Neuron (in vitro differentiated cells): ENCODE measurements around the gene SYNDIG1.

Source experiments
- H2AFZ ChIP-seq: one replicate; pipeline ENCODE4 v1.6.1; 2013; ENCODE audit warnings: low read depth, mild to moderate bottlenecking, inconsistent platforms, low read length, moderate library complexity
- H3K27me3 ChIP-seq: one replicate; pipeline ENCODE4 v1.6.1; 2013; ENCODE audit warnings: low read length; ENCODE audit not compliant: insufficient read depth
- H3K36me3 ChIP-seq: one replicate; pipeline ENCODE4 v1.6.1; 2013; ENCODE audit warnings: low read length; ENCODE audit not compliant: insufficient read depth
- H3K4me1 ChIP-seq: one replicate; pipeline ENCODE4 v1.6.1; 2013; ENCODE audit warnings: low read length; ENCODE audit not compliant: insufficient read depth
- H3K4me3 ChIP-seq: 2 replicates; pipeline ENCODE4 v1.5.1; 2013; ENCODE audit warnings: mild to moderate bottlenecking, low read length, moderate library complexity
- H3K9me3 ChIP-seq: one replicate; pipeline ENCODE4 v1.6.1; 2013; ENCODE audit warnings: low read length

SYNDIG1 gene

DNA sequence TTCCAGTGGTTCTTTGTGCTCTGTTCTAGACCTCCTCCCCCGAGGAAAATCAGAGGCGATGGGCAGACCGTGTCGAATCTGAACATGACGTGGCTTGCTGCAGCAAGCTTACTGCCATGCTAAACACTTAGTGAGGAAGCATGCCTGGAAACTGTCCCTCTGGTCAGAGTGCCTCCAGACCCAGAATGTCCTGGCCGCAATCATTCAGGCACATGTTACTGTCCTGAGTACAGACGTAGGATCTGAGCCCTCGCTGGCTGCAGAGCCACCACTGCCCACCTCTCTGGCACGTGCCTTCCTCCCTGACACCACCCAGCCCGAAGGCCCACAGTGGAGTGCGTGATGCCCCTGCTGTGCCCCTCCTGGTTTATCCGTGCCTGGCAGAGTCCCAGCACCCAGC lies 163.6 kb downstream of the SYNDIG1 start:
- H3K4me3 ChIP-seq = no peak overlapping the region
- no peaks in the 10 kb centered on the region for H3K4me1 ChIP-seq
- no peaks in the 10 kb centered on the region for H3K9me3 ChIP-seq
- no peaks in the 10 kb centered on the region for H3K36me3 ChIP-seq
- H2AFZ ChIP-seq = no peak overlapping the region
- no peaks in the 10 kb centered on the region for H3K27me3 ChIP-seq

GRCh38 chr20:24633521-24633920 lies 164.1 kb downstream of the SYNDIG1 start:
- H2AFZ ChIP-seq = no peak overlapping the region
- H3K4me3 ChIP-seq = no peak overlapping the region
- no peaks in the 10 kb centered on the region for H3K27me3 ChIP-seq
- H3K36me3 ChIP-seq = no peaks in the 10 kb centered on the region
- H3K9me3 ChIP-seq = no peaks in the 10 kb centered on the region
- no peaks in the 10 kb centered on the region for H3K4me1 ChIP-seq

GRCh38 chr20:24634855-24635254 lies 165.4 kb downstream of the SYNDIG1 start:
- Histone ChIP-seq H3K4me1 (no peaks in the 10 kb centered on the region), H3K4me3 (no peak overlapping the region), H3K36me3 (no peaks in the 10 kb centered on the region), H3K9me3 (no peaks in the 10 kb centered on the region), H2AFZ (no peak overlapping the region), H3K27me3 (no peaks in the 10 kb centered on the region)

DNA sequence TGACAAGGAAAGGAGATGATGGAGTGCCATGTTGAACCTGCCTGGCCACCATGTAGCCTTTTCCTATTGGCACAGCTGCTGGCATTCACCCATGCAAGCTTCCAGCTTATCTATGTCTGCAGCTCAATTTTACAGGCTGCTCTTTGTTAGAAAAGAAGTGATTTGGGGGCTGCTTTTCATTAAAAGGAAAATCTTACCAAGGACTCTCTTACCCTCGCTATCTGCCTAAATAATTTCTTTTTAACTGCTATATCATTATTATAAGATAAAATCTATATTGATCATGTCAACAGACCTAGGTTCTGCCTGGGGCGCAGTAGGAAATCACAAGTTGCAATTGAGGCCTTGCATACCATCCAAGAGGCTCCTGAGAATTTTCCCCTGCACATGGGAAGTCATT lies 167.2 kb downstream of the SYNDIG1 start:
- H3K36me3 ChIP-seq = no peaks in the 10 kb centered on the region

DNA sequence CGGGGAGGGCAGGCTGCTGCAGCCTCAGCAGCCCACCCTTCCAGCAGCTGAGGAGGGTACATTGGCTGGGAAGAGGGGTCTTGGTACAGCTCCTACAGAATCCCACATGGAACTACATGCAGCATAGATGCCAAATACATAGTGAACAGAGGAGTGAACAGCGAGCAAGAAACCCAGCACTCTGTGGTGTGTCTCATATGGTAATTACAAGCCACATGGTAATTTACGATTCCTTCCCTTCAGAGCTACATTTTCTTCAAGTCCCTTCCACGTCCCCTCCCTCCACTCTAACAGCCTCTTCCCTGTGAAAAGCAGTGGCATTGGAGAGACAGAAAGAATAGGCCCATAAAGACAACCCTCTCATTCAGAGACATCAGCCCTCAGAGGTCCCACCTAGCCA lies 167.7 kb downstream of the SYNDIG1 start:
- H2AFZ ChIP-seq = no peak overlapping the region
- no peaks in the 10 kb centered on the region for H3K4me1 ChIP-seq
- H3K36me3 ChIP-seq = no peaks in the 10 kb centered on the region
- H3K9me3 ChIP-seq = no peaks in the 10 kb centered on the region
- H3K4me3 ChIP-seq = no peak overlapping the region
- no peaks in the 10 kb centered on the region for H3K27me3 ChIP-seq

More for the DNA sequence above, 167.2 kb downstream of the SYNDIG1 start:
- H2AFZ ChIP-seq = no peak overlapping the region
- no peaks in the 10 kb centered on the region for H3K27me3 ChIP-seq
- no peaks in the 10 kb centered on the region for H3K4me1 ChIP-seq
- H3K4me3 ChIP-seq = no peak overlapping the region
- H3K9me3 ChIP-seq = no peaks in the 10 kb centered on the region

DNA sequence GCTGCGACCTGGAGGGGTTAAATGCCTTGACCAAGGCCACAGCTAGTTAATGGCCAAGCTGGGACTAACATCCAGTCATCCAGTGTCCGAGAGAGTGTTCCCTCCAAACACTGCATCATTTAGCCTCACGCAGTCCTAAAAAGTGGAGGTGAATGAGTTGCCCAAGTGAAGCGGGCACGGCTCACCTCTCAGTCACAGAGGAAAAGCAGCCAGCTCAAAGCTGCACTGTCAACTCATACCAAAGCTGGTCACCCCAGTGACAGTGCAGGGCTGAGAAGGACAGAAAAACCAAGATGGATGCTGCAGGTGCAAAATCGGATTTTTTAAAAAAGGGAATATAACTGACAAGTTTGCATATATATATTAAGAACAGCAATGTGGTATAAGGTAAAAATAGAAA lies 168.5 kb downstream of the SYNDIG1 start:
- Histone ChIP-seq H3K4me1 (no peaks in the 10 kb centered on the region), H2AFZ (no peak overlapping the region), H3K4me3 (no peak overlapping the region), H3K27me3 (no peaks in the 10 kb centered on the region), H3K36me3 (no peaks in the 10 kb centered on the region), H3K9me3 (no peaks in the 10 kb centered on the region)

DNA sequence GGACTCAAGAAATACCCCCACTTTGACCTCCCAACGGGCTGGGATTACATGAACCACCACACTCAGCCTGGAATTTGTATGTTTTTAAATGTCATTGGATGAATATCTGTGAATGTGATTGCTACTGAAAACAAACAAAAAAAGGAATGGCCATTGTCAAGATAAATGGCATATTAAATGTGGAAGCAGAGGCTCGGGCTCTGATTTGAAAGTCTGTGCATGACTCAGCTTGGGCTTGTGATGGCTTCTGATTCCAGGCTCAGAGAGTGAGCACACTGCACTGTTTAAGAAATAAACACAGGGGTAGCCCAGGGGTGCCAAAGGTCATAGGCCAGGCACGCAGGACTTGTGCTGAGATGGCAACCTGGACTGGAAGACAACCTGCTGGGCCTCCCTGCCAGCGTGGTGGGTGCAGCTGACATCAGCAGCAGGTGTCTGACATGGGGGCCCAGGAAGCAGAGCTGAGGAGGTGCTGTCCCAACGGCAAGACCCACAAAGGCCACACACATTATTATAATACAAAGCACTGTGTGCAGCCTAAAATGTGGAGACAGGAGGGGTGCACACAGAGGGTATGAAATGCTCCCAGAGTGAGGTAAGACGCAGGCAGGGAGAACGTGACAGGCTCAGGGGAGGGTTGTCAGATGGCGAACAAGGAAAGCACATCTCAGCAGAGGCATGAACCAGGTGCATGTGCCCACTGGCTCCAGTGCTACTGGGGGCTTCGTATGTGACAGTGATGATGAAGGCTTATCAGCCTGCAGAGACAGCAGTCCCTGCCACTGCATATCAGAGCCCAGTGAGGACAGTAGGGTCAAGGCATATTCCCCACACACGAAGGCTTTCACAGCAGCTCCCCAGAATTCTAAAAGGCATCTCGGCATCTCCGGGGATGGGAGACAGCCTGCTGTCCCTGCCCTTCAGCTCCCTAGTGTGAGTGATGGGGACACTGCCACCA lies 169.4 kb downstream of the SYNDIG1 start:
- Histone ChIP-seq H3K9me3 (no peaks in the 10 kb centered on the region), H3K4me3 (no peak overlapping the region), H3K36me3 (no peaks in the 10 kb centered on the region), H3K4me1 (no peaks in the 10 kb centered on the region), H3K27me3 (no peaks in the 10 kb centered on the region), H2AFZ (no peak overlapping the region)

DNA sequence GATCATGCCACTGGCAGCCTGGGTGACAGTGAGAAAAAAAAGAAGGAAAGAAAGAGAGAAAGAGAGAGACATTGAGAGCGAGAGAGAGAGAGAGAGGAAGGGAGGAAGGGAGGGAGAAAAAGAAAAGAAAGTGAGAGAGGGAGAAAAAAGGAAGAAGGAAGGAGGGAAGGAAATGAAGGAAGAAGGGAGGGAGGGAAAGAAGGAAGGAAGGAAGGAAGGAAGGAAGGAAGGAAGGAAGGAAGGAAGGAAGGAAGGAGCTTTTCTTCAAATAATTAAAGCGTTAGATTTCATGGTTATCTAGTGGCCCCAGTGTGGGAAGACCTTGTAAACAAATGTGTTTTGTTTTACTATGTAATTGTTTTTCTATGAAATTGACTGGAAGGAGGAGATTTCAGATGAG lies 170.8 kb downstream of the SYNDIG1 start:
- no peak overlapping the region for H2AFZ ChIP-seq
- no peaks in the 10 kb centered on the region for H3K9me3 ChIP-seq
- H3K27me3 ChIP-seq = no peaks in the 10 kb centered on the region
- no peak overlapping the region for H3K4me3 ChIP-seq
- H3K4me1 ChIP-seq = no peaks in the 10 kb centered on the region
- H3K36me3 ChIP-seq = no peaks in the 10 kb centered on the region

GRCh38 chr20:24640686-24641085 lies 171.3 kb downstream of the SYNDIG1 start:
- no peaks in the 10 kb centered on the region for H3K36me3 ChIP-seq
- H3K27me3 ChIP-seq = no peaks in the 10 kb centered on the region
- no peaks in the 10 kb centered on the region for H3K4me1 ChIP-seq
- no peaks in the 10 kb centered on the region for H3K9me3 ChIP-seq
- no peak overlapping the region for H2AFZ ChIP-seq
- H3K4me3 ChIP-seq = no peak overlapping the region

DNA sequence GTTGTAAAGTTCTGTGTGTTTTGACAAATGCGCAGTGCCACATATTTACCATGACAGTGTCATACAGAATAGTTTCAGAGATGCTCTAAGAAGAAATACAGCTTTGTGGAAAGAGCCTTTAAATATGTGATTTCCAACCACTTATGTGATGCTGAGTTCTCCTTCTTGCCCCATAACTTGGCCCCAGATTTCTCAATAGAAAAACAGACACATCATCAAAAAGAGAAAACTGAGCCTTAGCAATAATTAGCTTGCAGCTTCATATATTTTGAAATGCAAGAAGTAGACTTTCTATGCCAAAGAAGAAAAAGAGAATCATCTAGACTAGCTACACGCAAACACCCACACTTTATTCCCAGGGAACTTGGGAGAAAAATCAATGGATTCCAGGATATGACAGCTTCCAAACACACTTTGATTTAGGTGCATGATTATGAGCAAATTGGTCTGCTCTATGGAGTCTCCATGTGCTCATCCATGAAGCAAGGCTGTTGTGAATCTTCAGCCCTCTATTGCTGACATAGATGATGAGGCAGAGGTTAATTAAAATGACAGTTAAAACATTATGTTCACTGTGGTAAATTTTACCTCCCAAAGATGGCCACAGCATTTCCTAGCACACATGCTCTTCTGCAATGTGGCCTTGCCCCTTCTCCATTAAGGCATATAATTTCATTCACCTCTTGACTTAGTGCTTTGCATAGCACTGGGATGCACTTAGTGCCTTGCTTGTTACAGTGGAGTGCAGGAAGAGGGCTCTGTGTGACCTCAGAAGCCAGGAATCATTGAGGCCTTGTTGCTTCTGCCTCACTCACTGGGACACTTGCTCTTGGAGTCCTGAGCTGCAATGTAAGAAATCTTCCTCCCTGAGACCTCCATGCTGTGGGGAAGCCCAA lies 174.6 kb downstream of the SYNDIG1 start:
- H3K9me3 ChIP-seq = no peaks in the 10 kb centered on the region
- H3K36me3 ChIP-seq = no peaks in the 10 kb centered on the region
- H3K4me1 ChIP-seq = no peaks in the 10 kb centered on the region
- H3K4me3 ChIP-seq = no peak overlapping the region
- H3K27me3 ChIP-seq = no peaks in the 10 kb centered on the region
- H2AFZ ChIP-seq = no peak overlapping the region

DNA sequence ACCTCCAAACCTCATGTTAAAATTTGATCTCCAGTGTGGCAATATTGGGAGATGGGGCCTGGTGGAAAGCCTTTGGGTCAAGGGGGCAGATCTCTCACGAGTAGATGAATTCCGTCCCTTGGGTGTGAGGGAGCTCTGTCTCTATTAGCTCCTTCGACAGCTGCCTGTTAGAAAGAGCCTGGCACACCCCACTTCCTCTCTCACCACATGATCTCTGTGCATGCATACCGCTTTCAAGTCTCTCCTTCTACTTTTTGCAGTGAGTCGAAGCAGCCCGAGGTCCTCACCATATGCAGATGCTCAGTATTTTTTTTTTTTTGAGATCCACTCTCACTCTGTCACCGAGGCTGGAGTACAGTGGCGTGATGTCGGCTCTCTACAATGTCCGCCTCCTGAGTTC lies 176.9 kb downstream of the SYNDIG1 start:
- Histone ChIP-seq H3K27me3 (no peaks in the 10 kb centered on the region), H3K4me1 (no peaks in the 10 kb centered on the region), H3K36me3 (no peaks in the 10 kb centered on the region), H2AFZ (no peak overlapping the region), H3K4me3 (no peak overlapping the region), H3K9me3 (no peaks in the 10 kb centered on the region)

- no peaks in the 10 kb centered on the region for H3K4me1 ChIP-seq
- no peaks in the 10 kb centered on the region for H3K36me3 ChIP-seq
Observed at GRCh38 chr20:24647713-24648112, 178.3 kb downstream of the SYNDIG1 start.

GRCh38 chr20:24648481-24648880 lies 179.1 kb downstream of the SYNDIG1 start:
- no peak overlapping the region for H2AFZ ChIP-seq
- no peaks in the 10 kb centered on the region for H3K36me3 ChIP-seq
- no peaks in the 10 kb centered on the region for H3K27me3 ChIP-seq
- H3K4me3 ChIP-seq = no peak overlapping the region
- H3K4me1 ChIP-seq = no peaks in the 10 kb centered on the region
- no peaks in the 10 kb centered on the region for H3K9me3 ChIP-seq

More at GRCh38 chr20:24647713-24648112, 178.3 kb downstream of the SYNDIG1 start:
- H3K9me3 ChIP-seq = no peaks in the 10 kb centered on the region
- H2AFZ ChIP-seq = no peak overlapping the region
- no peaks in the 10 kb centered on the region for H3K27me3 ChIP-seq
- H3K4me3 ChIP-seq = no peak overlapping the region
